ENCODE results near the gene USP17L28.
"Not testable (repeated sequence)": the region's sequence is repeated elsewhere in the genome, so short reads cannot be mapped to it uniquely, and the experiment has no call there.

DNA sequence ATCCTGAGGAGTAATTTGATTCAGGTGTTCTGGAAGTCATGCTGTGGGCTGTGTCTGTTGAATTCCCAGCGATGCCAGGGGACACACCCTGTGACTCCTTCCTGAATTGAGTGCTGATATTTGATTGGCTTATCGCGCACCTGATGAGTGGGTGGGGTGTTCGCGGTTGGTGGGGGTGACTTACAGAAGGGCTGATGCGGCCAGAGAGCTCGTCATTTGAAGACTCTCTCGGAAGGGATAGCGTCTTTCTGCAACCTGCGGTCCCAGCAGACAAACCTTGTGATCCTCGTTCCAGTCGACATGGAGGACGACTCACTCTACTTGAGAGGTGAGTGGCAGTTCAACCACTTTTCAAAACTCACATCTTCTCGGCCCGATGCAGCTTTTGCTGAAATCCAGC, 9.6 kb upstream of the USP17L28 start, which contains the start of gene USP17L5:
- not testable (repeated sequence) for TF ChIP-seq RFX5 (IDR thresholded peaks at IDR 0.05; ENCODE audit: borderline replicate concordance, low read depth, low read length); EP300 (IDR thresholded peaks at IDR 0.05; ENCODE audit: borderline replicate concordance in 1 of 2, low read depth in 2 of 2, low read length in 2 of 2); NRF1 (IDR thresholded peaks at IDR 0.05; ENCODE audit: low read depth, low read length)
